B cell (primary cell): ENCODE measurements around the gene LMX1B. TPM values are rescaled to one million over a fixed set of nuclear protein-coding genes. Genes with fewer than 3 reads are reported as not detected.

Experiments
- ATAC-seq: fragments of 200-7000 bp; cut with Tn5 transposase; one replicate; pipeline ENCODE4 v1.10.0; 2021; ENCODE audit warnings: low read depth, mild to moderate bottlenecking, moderate number of reproducible peaks, moderate library complexity
- CTCF ChIA-PET: fragments of 350-600 bp; sonication (Branson Sonifier 250); formaldehyde crosslinking; loops from one replicate; lab custom pipeline; 2021; ENCODE audit warnings: antibody characterized with exemption, inconsistent platforms; lab: Charles Lee
- POLR2A ChIA-PET: fragments of 350-600 bp; sonication (Branson Sonifier 250); formaldehyde crosslinking; loops from one replicate; lab custom pipeline; 2021; ENCODE audit warnings: antibody characterized with exemption; lab: Charles Lee
- DNase-seq: peaks from one replicate; pipeline ENCODE4 v3.0.0; 2013
- H2AFZ ChIP-seq: 2 replicates; pipeline ENCODE4 v1.6.1; 2012; ENCODE audit warnings: mild to moderate bottlenecking, low read depth, low read length; ENCODE audit not compliant: insufficient read depth, poor library complexity, severe bottlenecking
- H3K27ac ChIP-seq, 2 donors: 1 replicate in 1 of 2; 2 replicates in 1 of 2; pipeline ENCODE4 v1.5.1; 2012 to 2013; ENCODE audit warnings: low read length in 2 of 2, mild to moderate bottlenecking in 2 of 2, moderate library complexity in 1 of 2
- H3K27me3 ChIP-seq, 4 experiments: fragments of 200-600 bp in 1 of 4; sonication (generic) in 1 of 4; replicated peaks in 1 of 4; 1 replicate in 2 of 4; 2 replicates in 2 of 4; pipeline versions ENCODE4 v1.6.1 to v1.7.0; 2013 to 2016; ENCODE audit warnings: low read length in 3 of 4, mild to moderate bottlenecking in 2 of 4, mixed read lengths in 1 of 4, moderate library complexity in 1 of 4; ENCODE audit not compliant: insufficient read depth in 4 of 4, control insufficient read depth in 3 of 4; ENCODE audit errors: control extremely low read depth in 1 of 4
- H3K36me3 ChIP-seq, 2 experiments: replicated peaks in 1 of 2; 1 replicate in 1 of 2; 2 replicates in 1 of 2; pipeline versions ENCODE4 v1.6.1 to v1.7.1; 2013; ENCODE audit warnings: low read length in 1 of 2; ENCODE audit not compliant: insufficient read depth in 2 of 2, control insufficient read depth in 1 of 2; ENCODE audit errors: control extremely low read depth in 1 of 2, extremely low read depth in 1 of 2
- H3K4me1 ChIP-seq, 2 donors: fragments of 200-600 bp in 1 of 2; sonication (generic) in 1 of 2; 1 replicate in 1 of 2; 2 replicates in 1 of 2; pipeline versions ENCODE4 v1.5.1 to v1.6.1; 2013 to 2017; ENCODE audit warnings: low read length in 2 of 2; ENCODE audit not compliant: control insufficient read depth in 2 of 2, insufficient read depth in 2 of 2
- H3K4me2 ChIP-seq: replicated peaks from 2 replicates; pipeline ENCODE3; 2012; ENCODE audit warnings: mild to moderate bottlenecking, low read depth, low read length; ENCODE audit not compliant: poor library complexity, severe bottlenecking
- H3K4me3 ChIP-seq, 5 experiments: fragments of 200-600 bp in 1 of 5; sonication (generic) in 1 of 5; 1 replicate in 3 of 5; 2 replicates in 2 of 5; pipeline versions ENCODE4 v1.5.1 to v1.7.0; 2011 to 2016; ENCODE audit warnings: low read length in 4 of 5, mild to moderate bottlenecking in 4 of 5, low read depth in 2 of 5, control low read depth in 1 of 5, moderate library complexity in 1 of 5; ENCODE audit not compliant: insufficient read depth in 1 of 5; ENCODE audit errors: control extremely low read depth in 1 of 5, extremely low read depth in 1 of 5
- H3K79me2 ChIP-seq: fragments of 200-600 bp; sonication (generic); one replicate; pipeline ENCODE4 v1.6.0; 2016; ENCODE audit warnings: low read length; ENCODE audit not compliant: control insufficient read depth, insufficient read depth
- H3K9ac ChIP-seq: fragments of 200-600 bp; sonication (generic); 2 replicates; pipeline ENCODE4 v1.6.1; 2017; ENCODE audit warnings: mild to moderate bottlenecking, low read length, moderate library complexity
- H3K9me3 ChIP-seq, 3 donors: one replicate each; pipeline versions ENCODE4 v1.6.1 to v1.7.1; 2013; ENCODE audit warnings: low read length in 2 of 3; ENCODE audit not compliant: control insufficient read depth in 2 of 3, insufficient read depth in 1 of 3; ENCODE audit errors: control extremely low read depth in 1 of 3
- H4K20me1 ChIP-seq: 2 replicates; pipeline ENCODE4 v1.6.0; 2012; ENCODE audit warnings: mild to moderate bottlenecking, low read length; ENCODE audit not compliant: insufficient read depth, control insufficient read depth, poor library complexity, severe bottlenecking
- H3K27ac Mint-ChIP-seq: one replicate; pipeline ENCODE4 v1.8.0; 2021; ENCODE audit warnings: mixed read lengths
- H3K27me3 Mint-ChIP-seq: one replicate; pipeline ENCODE4 v1.8.0; 2021; ENCODE audit warnings: mixed read lengths
- H3K4me1 Mint-ChIP-seq: one replicate; pipeline ENCODE4 v1.8.0; 2021; ENCODE audit warnings: mixed read lengths
- H3K4me3 Mint-ChIP-seq: one replicate; pipeline ENCODE4 v1.8.0; 2021; ENCODE audit warnings: mixed read lengths
- H3K9me3 Mint-ChIP-seq: one replicate; pipeline ENCODE4 v1.8.0; 2022; ENCODE audit warnings: mixed read lengths; ENCODE audit not compliant: insufficient read depth
- EZH2 ChIP-seq: IDR thresholded peaks from 2 replicates; pipeline ENCODE4 v1.6.1; 2012; ENCODE audit warnings: borderline replicate concordance, low read depth, mild to moderate bottlenecking, moderate library complexity, low read length; ENCODE audit not compliant: insufficient read depth, poor library complexity, severe bottlenecking
- WGBS: methylation state at CpG from one replicate; pipeline ENCODE4 v1.1.5; 2013; ENCODE audit warnings: missing lambda C conversion rate; ENCODE audit not compliant: insufficient coverage; 5-methylcytosine and 5-hydroxymethylcytosine counted together
- intact Hi-C: fragments of 100-400 bp; cut with micrococcal nuclease; formaldehyde crosslinking; loops from one replicate; pipeline ENCODE4 v1.10.0; 2022
- polyA plus RNA-seq: library from polyadenylated mRNA; depleted of rRNA; stranded (reverse); fragments of >200 nt; gene quantifications from 2 replicates; pipeline ENCODE4 v1.2.3, GENCODE V29; 2012
- total RNA-seq, 2 donors: library from RNA; stranded (reverse); fragments of 120-200 nt in 1 of 2; gene quantifications; 1 replicate in 1 of 2; 2 replicates in 1 of 2; pipeline versions ENCODE4 v1.2.3 to v1.2.4, GENCODE V29; 2013 to 2022
- TF ChIP-seq, protein P1 (sequence below): fragments of 200-600 bp; IDR thresholded peaks from one replicate; pipeline ENCODE4 v1.8.0; 2022; ENCODE audit warnings: antibody characterized with exemption, mild to moderate bottlenecking

Gene LMX1B
- total and polyA plus RNA-seq, 2 donors (not counting 1 experiment from before 2014, with no cell fraction given): not detected

DNA sequence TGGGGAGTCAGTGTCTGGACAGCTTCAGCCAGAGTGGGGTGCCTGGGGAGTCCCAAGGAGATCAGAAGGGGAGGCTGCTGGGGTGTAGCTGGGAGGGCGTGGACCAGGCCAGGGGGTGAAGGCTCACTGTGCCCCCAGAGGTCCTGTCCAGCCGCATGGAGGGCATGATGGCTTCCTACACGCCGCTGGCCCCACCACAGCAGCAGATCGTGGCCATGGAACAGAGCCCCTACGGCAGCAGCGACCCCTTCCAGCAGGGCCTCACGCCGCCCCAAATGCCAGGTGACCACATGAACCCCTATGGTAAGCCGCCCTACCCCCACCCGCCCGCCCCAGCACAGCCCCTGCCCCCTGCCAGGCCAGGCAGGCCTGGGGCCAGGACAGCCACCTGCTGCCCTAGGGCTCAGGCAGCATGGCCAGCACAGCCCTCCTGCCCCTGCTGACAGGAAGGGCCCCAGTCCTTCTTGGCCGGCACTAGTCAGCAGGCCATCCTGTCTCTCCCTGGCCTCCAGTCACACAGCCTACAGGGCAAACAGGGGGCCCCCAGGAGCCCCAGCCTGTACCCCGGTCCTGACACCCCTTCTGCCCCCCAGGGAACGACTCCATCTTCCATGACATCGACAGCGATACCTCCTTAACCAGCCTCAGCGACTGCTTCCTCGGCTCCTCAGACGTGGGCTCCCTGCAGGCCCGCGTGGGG is 82.1 kb downstream of the LMX1B start:
- DNase-seq (no peak), ATAC-seq (no peak)
- no peaks in the 10 kb centered on the region for H4K20me1 ChIP-seq
- no peak overlapping the region for H3K4me3 Mint-ChIP-seq
- H3K27ac ChIP-seq: no peak overlapping the region
- peaks cover 11% of the 10 kb centered on the region for H3K27me3 Mint-ChIP-seq
- H3K4me2 ChIP-seq: no peak overlapping the region
- no peak overlapping the region for H3K9ac ChIP-seq
- H3K79me2 ChIP-seq: no peaks in the 10 kb centered on the region
- no peaks in the 10 kb centered on the region for H3K9me3 Mint-ChIP-seq
- H3K4me1 Mint-ChIP-seq: no peaks in the 10 kb centered on the region
- ChIA-PET CTCF (no interaction called here), POLR2A (no interaction called here)
- no peaks in the 10 kb centered on the region for H3K36me3 ChIP-seq
- WGBS: 81% methylated on average over 19 of the region's 22 CpGs
- H3K27me3 ChIP-seq: peaks cover 0 to 7% (median 0%) of the 10 kb centered on the region in 4 experiments
- no peaks in the 10 kb centered on the region for H3K9me3 ChIP-seq
- intact Hi-C loops: no loop called here
- no peak overlapping the region for H3K4me3 ChIP-seq
- no peak overlapping the region for H2AFZ ChIP-seq
- H3K4me1 ChIP-seq: no peaks in the 10 kb centered on the region
- H3K27ac Mint-ChIP-seq: no peak overlapping the region
- TF ChIP-seq EZH2: no peak
- TF ChIP-seq, protein P1, sequence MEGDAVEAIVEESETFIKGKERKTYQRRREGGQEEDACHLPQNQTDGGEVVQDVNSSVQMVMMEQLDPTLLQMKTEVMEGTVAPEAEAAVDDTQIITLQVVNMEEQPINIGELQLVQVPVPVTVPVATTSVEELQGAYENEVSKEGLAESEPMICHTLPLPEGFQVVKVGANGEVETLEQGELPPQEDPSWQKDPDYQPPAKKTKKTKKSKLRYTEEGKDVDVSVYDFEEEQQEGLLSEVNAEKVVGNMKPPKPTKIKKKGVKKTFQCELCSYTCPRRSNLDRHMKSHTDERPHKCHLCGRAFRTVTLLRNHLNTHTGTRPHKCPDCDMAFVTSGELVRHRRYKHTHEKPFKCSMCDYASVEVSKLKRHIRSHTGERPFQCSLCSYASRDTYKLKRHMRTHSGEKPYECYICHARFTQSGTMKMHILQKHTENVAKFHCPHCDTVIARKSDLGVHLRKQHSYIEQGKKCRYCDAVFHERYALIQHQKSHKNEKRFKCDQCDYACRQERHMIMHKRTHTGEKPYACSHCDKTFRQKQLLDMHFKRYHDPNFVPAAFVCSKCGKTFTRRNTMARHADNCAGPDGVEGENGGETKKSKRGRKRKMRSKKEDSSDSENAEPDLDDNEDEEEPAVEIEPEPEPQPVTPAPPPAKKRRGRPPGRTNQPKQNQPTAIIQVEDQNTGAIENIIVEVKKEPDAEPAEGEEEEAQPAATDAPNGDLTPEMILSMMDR: no peak

GRCh38 chr9:126696401-126697145 is 82.8 kb downstream of the LMX1B start:
- no peak for DNase-seq
- no peaks in the 10 kb centered on the region for H3K4me1 Mint-ChIP-seq
- Histone ChIP-seq H3K4me2 (no peak overlapping the region), H3K79me2 (no peaks in the 10 kb centered on the region), H3K4me1 (no peaks in the 10 kb centered on the region), H3K4me3 (no peak overlapping the region), H3K27ac (no peak overlapping the region), H2AFZ (no peak overlapping the region), H3K36me3 (no peaks in the 10 kb centered on the region), H3K9ac (no peak overlapping the region), H4K20me1 (no peaks in the 10 kb centered on the region), H3K27me3 (peaks cover 0 to 5% (median 0%) of the 10 kb centered on the region in 4 experiments), H3K9me3 (no peaks in the 10 kb centered on the region)
- WGBS: 88% methylated on average over 23 of the region's 27 CpGs
- H3K4me3 Mint-ChIP-seq: no peak overlapping the region
- no peaks in the 10 kb centered on the region for H3K9me3 Mint-ChIP-seq
- no peak overlapping the region for H3K27ac Mint-ChIP-seq
- ChIA-PET POLR2A (no interaction called here), CTCF (no interaction called here)
- H3K27me3 Mint-ChIP-seq: peaks cover 18% of the 10 kb centered on the region
- TF ChIP-seq, protein P1: no peak
- no peak for TF ChIP-seq EZH2
- intact Hi-C loops: no loop called here
- no peak for ATAC-seq
